Measurements from ENCODE around the gene SMIM38.
A peak's percentile ranks its signal among the peaks of the same experiment; 100 is the strongest.
"Not testable (repeated sequence)": the region's sequence is repeated elsewhere in the genome, so short reads cannot be mapped to it uniquely, and the experiment has no call there.

SMIM38 gene

GRCh38 chr11:69141742-69142141, 14.0 kb upstream of the SMIM38 start:
- DNase-seq = peak; percentile 13

- no peak for DNase-seq
These were observed 12.8 kb upstream of the SMIM38 start for GRCh38 chr11:69142895-69143294.

- DNase-seq = no peak
These were observed 11.3 kb upstream of the SMIM38 start for GRCh38 chr11:69144316-69145049.

- no peak for DNase-seq
These were observed 10.7 kb upstream of the SMIM38 start for GRCh38 chr11:69145050-69145380.

- DNase-seq = no peak
These were observed 7.4 kb upstream of the SMIM38 start for GRCh38 chr11:69148377-69148762.

GRCh38 chr11:69148806-69149205, 6.9 kb upstream of the SMIM38 start:
- DNase-seq = no peak

- not testable (repeated sequence) for DNase-seq
These were observed 6.2 kb upstream of the SMIM38 start for GRCh38 chr11:69149338-69150045.

- DNase-seq = no peak
These were observed 5.6 kb upstream of the SMIM38 start for GRCh38 chr11:69150175-69150574.

- DNase-seq = no peak
These were observed 3.9 kb upstream of the SMIM38 start for GRCh38 chr11:69151836-69152235.

GRCh38 chr11:69152733-69153421, 2.9 kb upstream of the SMIM38 start:
- DNase-seq = no peak

- no peak for DNase-seq
These were observed 2.1 kb upstream of the SMIM38 start for GRCh38 chr11:69153661-69154060.

GRCh38 chr11:69154211-69154913, 1.4 kb upstream of the SMIM38 start:
- DNase-seq = no peak

GRCh38 chr11:69154938-69155301, 815 bp upstream of the SMIM38 start:
- no peak for DNase-seq

GRCh38 chr11:69156235-69156639, 502 bp downstream of the SMIM38 start:
- DNase-seq = no peak

GRCh38 chr11:69156673-69157155, 979 bp downstream of the SMIM38 start:
- no peak for DNase-seq

- no peak for DNase-seq
These were observed 1.6 kb downstream of the SMIM38 start for GRCh38 chr11:69157156-69157821.

- DNase-seq = no peak
These were observed 2.1 kb downstream of the SMIM38 start for GRCh38 chr11:69157822-69158231.

GRCh38 chr11:69158301-69159149, 2.8 kb downstream of the SMIM38 start:
- no peak for DNase-seq

GRCh38 chr11:69159150-69159852, 3.6 kb downstream of the SMIM38 start:
- no peak for DNase-seq

GRCh38 chr11:69160296-69161116, 4.8 kb downstream of the SMIM38 start:
- no peak for DNase-seq
